Spleen (tissue), 11 donors: Measurements from ENCODE around the gene SYPL2. TPM values are rescaled to one million over a fixed set of nuclear protein-coding genes. Genes with fewer than 3 reads are reported as not detected.

Experiments
- DNase-seq: peaks from one replicate; pipeline ENCODE4 v3.0.0-alpha.2; 2020
- H3K27ac ChIP-seq, 8 donors: fragments of 200-600 bp; sonication (generic) in 7 of 8; 1 replicate in 4 of 8; 2 replicates in 4 of 8; pipeline versions ENCODE4 v1.5.0 to v1.8.0; 2016 to 2021; ENCODE audit warnings: inconsistent platforms in 4 of 8, mild to moderate bottlenecking in 4 of 8, moderate library complexity in 1 of 8
- H3K27me3 ChIP-seq, 7 donors: fragments of 200-600 bp; sonication (generic) in 6 of 7; replicated peaks in 1 of 7; 1 replicate in 4 of 7; 2 replicates in 3 of 7; pipeline versions ENCODE4 v1.5.0 to v1.8.0; 2016 to 2021; ENCODE audit warnings: inconsistent platforms in 3 of 7, mild to moderate bottlenecking in 1 of 7
- H3K36me3 ChIP-seq, 6 donors: fragments of 200-600 bp; sonication (generic) in 5 of 6; 1 replicate in 4 of 6; 2 replicates in 2 of 6; pipeline versions ENCODE4 v1.5.0 to v1.8.0; 2016 to 2021; ENCODE audit warnings: inconsistent platforms in 2 of 6
- H3K4me1 ChIP-seq, 6 donors: fragments of 200-600 bp; sonication (generic) in 5 of 6; 1 replicate in 3 of 6; 2 replicates in 3 of 6; pipeline versions ENCODE4 v1.5.0 to v1.8.0; 2016 to 2021; ENCODE audit warnings: inconsistent platforms in 3 of 6
- H3K4me3 ChIP-seq, 8 donors: fragments of 200-600 bp; sonication (generic) in 7 of 8; 1 replicate in 4 of 8; 2 replicates in 4 of 8; pipeline versions ENCODE4 v1.5.0 to v1.8.0; 2016 to 2021; ENCODE audit warnings: inconsistent platforms in 4 of 8, mild to moderate bottlenecking in 4 of 8, moderate library complexity in 2 of 8
- H3K9me3 ChIP-seq, 8 donors: fragments of 200-600 bp; sonication (generic) in 7 of 8; 1 replicate in 4 of 8; 2 replicates in 4 of 8; pipeline versions ENCODE4 v1.5.0 to v1.8.0; 2016 to 2021; ENCODE audit warnings: inconsistent platforms in 4 of 8
- POLR2A ChIP-seq, 3 donors: fragments of 450-650 bp; IDR thresholded peaks; one replicate each; pipeline ENCODE4 v1.5.1; 2017; ENCODE audit warnings: antibody characterized with exemption in 3 of 3, mild to moderate bottlenecking in 1 of 3
- POLR2AphosphoS5 ChIP-seq, 3 donors: sonication (generic); formaldehyde crosslinking; IDR thresholded peaks; one replicate each; pipeline ENCODE4 v1.5.1; 2017; ENCODE audit warnings: antibody characterized with exemption in 3 of 3
- WGBS, 5 donors: extraction: QIAGEN DNeasy Blood & Tissue Kit in 3 of 5; methylation state at CpG; one replicate each; pipeline versions ENCODE4 v1.1.5 to v1.1.7; 2013 to 2018; 5-methylcytosine and 5-hydroxymethylcytosine counted together
- intact Hi-C: fragments of 100-400 bp; cut with DNase I; formaldehyde crosslinking; loops from one replicate; pipeline ENCODE4 v1.15.0; 2023; ENCODE audit warnings: low total_unique reads
- polyA plus RNA-seq, 3 donors: library from polyadenylated mRNA; stranded (reverse); fragments of 200-250 nt; gene quantifications; one replicate each; pipeline ENCODE4 v1.2.1, GENCODE V29; 2013
- total RNA-seq, 7 donors: library from RNA; depleted of rRNA in 3 of 7; stranded (reverse); fragments of >200 nt in 3 of 7; fragmentation: NEBNext Ultra II Directional in 4 of 7; extraction: Animal tissue kit (Norgen Biotek cat#: 25700) in 4 of 7; gene quantifications; one replicate each; pipeline versions ENCODE4 v1.1.0 to v1.2.1, GENCODE V29; 2016 to 2021
- TF ChIP-seq, protein P1 (sequence below), 11 experiments: fragments of 200-600 bp in 7 of 11; fragments of 450-650 bp in 4 of 11; sonication (generic) in 4 of 11; IDR thresholded peaks in 8 of 11; conservative IDR thresholded peaks in 3 of 11; 1 replicate in 7 of 11; 2 replicates in 4 of 11; pipeline versions ENCODE4 v1.4.0 to v1.8.0; 2016 to 2021; ENCODE audit warnings: antibody characterized with exemption in 11 of 11, inconsistent platforms in 4 of 11, mild to moderate bottlenecking in 1 of 11
- donor health status: healthy with polysubstance abuse.
- donor health status: DM: no; HTN: no; CAD: no; lungs with moderate emphysema.
- donor health status: DM: no; HTN: no; CAD: no.
- donor health status: Bipolar disorder and iron deficiency.
- donor health status: healthy.
- donor health status: DM: no; HTN: no; CAD: no.
- donor health status: DM: yes; HTN: yes; CAD: no.

Gene SYPL2
- total and polyA plus RNA-seq, 10 donors: 0.26 to 2.5 (median 0.97) TPM

DNA sequence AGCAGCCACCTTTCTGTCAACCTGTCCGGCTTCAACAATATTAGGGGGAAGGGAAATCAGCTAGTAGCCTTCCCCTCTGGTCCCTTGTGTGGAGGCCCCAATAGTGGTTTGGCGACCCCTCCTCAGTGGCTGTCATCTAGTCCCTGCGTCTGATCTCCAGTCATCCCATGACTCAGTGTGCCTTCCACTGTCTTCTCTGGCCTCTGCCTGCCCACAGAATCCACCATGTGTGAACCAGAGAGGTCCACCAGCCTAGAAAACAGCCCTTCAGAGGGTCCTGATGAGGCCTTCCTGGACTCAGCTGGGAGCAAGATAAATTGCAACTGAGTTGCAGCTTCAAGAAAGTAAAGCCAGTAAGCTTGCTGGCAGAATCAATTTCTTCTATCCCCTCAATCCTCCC, 13.6 kb downstream of the SYPL2 start:
- Histone ChIP-seq H3K27ac (no peak overlapping the region), H3K4me3 (no peak overlapping the region), H3K4me1 (peaks cover 6 to 24% (median 16%) of the 10 kb centered on the region in 6 donors), H3K36me3 (no peaks in the 10 kb centered on the region), H3K9me3 (no peaks in the 10 kb centered on the region), H3K27me3 (peaks cover 0 to 38% (median 0%) of the 10 kb centered on the region in 7 donors)
- 87 to 100% (median 91%) methylated on average over 3 of the region's 3 CpGs for WGBS, 5 donors
- no peak for DNase-seq
- intact Hi-C loops: no loop called here
- TF ChIP-seq, protein P1, sequence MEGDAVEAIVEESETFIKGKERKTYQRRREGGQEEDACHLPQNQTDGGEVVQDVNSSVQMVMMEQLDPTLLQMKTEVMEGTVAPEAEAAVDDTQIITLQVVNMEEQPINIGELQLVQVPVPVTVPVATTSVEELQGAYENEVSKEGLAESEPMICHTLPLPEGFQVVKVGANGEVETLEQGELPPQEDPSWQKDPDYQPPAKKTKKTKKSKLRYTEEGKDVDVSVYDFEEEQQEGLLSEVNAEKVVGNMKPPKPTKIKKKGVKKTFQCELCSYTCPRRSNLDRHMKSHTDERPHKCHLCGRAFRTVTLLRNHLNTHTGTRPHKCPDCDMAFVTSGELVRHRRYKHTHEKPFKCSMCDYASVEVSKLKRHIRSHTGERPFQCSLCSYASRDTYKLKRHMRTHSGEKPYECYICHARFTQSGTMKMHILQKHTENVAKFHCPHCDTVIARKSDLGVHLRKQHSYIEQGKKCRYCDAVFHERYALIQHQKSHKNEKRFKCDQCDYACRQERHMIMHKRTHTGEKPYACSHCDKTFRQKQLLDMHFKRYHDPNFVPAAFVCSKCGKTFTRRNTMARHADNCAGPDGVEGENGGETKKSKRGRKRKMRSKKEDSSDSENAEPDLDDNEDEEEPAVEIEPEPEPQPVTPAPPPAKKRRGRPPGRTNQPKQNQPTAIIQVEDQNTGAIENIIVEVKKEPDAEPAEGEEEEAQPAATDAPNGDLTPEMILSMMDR (IDR thresholded peaks at IDR 0.05 in 8 of 11, conservative IDR thresholded peaks at IDR 0.05 in 3 of 11): no peak
- TF ChIP-seq POLR2AphosphoS5 (IDR thresholded peaks at IDR 0.05): no peak
- no peak for TF ChIP-seq POLR2A (IDR thresholded peaks at IDR 0.05)

DNA sequence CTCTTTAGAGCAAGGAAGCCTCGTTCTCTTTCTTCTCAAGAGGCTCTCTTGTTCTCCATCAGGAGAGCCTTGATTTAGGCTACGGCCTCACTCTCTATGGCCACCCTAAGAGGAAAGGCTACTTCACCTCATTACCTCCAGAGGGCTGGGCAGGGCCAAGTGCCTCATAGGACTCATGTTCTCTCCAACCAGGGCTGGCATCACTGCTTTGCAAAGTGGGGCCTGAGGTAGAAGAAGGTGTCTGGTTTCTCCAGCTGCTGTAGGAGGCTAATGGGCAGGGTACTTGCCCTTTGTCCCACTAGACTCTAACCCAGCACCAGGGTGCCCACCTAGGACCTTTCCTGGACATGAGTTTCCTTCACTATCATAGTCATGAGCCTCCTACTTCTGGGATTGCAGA, 15.3 kb downstream of the SYPL2 start:
- DNase-seq: no peak
- peaks cover 0 to 29% (median 0%) of the 10 kb centered on the region in 7 donors for H3K27me3 ChIP-seq
- intact Hi-C loops: loop anchor here (2.0 kb wide), 1 partner anchor 55 kb away; the partner anchor contains the start of gene PSMA5

DNA sequence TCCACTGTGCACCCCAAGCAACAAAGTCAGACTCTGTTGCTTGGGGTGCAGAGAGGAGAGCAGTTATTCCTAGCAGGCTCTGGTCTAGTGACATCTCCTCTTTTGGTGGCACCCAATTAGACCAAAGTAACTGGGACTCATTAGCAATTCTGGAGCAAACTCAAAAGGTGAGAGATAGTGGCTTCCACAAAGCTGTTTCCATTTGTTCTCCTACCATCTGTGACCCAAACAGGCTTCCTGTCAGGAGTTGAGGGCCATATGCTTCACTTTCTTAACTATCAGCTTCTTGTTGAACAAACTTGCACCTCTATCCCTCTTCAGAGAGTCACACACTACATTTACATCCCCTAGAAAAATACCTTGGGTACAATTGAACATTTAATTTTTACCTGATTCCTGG, 15.9 kb downstream of the SYPL2 start:
- Histone ChIP-seq H3K27ac (no peak overlapping the region), H3K36me3 (peaks cover 0 to 12% (median 0%) of the 10 kb centered on the region in 6 donors), H3K9me3 (no peaks in the 10 kb centered on the region), H3K4me3 (no peak overlapping the region), H3K4me1 (peaks cover 7 to 37% (median 25%) of the 10 kb centered on the region in 6 donors), H3K27me3 (peaks cover 0 to 24% (median 0%) of the 10 kb centered on the region in 7 donors)
- intact Hi-C loops: loop anchor here (2.0 kb wide), 1 partner anchor 55 kb away; the partner anchor contains the start of gene PSMA5
- DNase-seq: no peak
- TF ChIP-seq POLR2A (IDR thresholded peaks at IDR 0.05): no peak
- no peak for TF ChIP-seq POLR2AphosphoS5 (IDR thresholded peaks at IDR 0.05)
- TF ChIP-seq, protein P1 (IDR thresholded peaks at IDR 0.05 in 8 of 11, conservative IDR thresholded peaks at IDR 0.05 in 3 of 11): no peak

More for the DNA sequence above, 15.3 kb downstream of the SYPL2 start:
- Histone ChIP-seq H3K4me1 (peaks cover 7 to 37% (median 25%) of the 10 kb centered on the region in 6 donors), H3K9me3 (no peaks in the 10 kb centered on the region), H3K4me3 (no peak overlapping the region), H3K36me3 (peaks cover 0 to 9% (median 0%) of the 10 kb centered on the region in 6 donors), H3K27ac (no peak overlapping the region)
- TF ChIP-seq, protein P1 (IDR thresholded peaks at IDR 0.05 in 8 of 11, conservative IDR thresholded peaks at IDR 0.05 in 3 of 11): no peak
- no peak for TF ChIP-seq POLR2AphosphoS5 (IDR thresholded peaks at IDR 0.05)
- TF ChIP-seq POLR2A (IDR thresholded peaks at IDR 0.05): no peak
- WGBS, 5 donors: 77 to 91% (median 82%) methylated on average over 2 of the region's 2 CpGs

DNA sequence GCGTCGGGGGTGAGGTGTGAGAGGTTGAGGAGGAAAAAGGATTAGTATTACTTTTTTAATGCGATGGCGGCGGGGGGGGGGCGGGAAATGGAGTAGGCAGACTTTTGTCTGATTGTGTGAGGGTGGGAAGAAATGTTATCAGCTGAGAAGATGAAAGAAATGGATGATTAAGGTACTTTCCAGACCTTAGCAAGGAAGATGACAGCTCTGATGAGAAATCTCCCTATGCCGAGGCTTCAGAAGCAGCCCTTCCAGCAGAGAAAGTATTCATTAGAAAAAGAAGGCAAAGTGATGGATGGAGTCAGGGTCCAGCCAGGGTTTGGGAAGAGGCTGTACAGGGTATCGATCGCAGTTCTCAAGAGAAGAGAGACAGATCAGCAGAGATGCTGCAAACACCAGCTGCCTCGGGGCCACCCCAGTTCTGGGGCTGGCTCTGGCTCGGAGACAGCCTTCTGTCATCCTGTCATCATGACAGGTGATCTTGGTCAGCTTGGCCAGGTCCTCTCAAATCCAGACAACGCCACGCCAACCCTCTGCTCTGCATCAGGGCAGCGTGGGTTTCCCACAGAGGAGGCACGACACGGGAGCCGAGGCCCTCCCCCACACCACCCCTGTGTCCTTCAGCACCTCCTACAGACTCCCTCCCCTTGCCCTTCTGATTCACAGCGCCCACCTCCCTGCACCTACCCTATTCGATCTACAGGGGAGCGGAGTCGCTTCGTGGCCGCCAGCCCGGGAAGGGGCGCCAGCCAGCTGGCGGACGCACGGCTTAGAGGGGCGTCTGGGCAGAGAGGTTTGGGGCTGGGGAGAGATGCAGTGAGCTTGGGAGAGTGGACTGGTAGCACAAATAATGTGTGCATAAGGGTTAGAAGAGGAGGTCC, 16.7 kb downstream of the SYPL2 start:
- peak; percentile 91 for DNase-seq
- intact Hi-C loops: loop anchor here (2.0 kb wide), 1 partner anchor 56 kb away; the partner anchor contains the start of gene PSMA5
- Histone ChIP-seq H3K4me1 (peaks cover 7 to 43% (median 26%) of the 10 kb centered on the region in 6 donors), H3K9me3 (no peaks in the 10 kb centered on the region), H3K27me3 (peaks cover 0 to 16% (median 0%) of the 10 kb centered on the region in 7 donors), H3K4me3 (peak overlapping the region; percentile 53 to 90 (median 70)), H3K27ac (peak overlapping the region in 7 of 8 donors; percentile 32 to 97 (median 70)), H3K36me3 (peaks cover 0 to 20% (median 0%) of the 10 kb centered on the region in 6 donors)
- WGBS, 5 donors: 8 to 12% (median 10%) methylated on average over 27 to 29 of the region's 29 CpGs
- TF ChIP-seq POLR2AphosphoS5 (IDR thresholded peaks at IDR 0.05) (peak in 1 of 3 donors; percentile 6), POLR2A (IDR thresholded peaks at IDR 0.05) (no peak)
- TF ChIP-seq, protein P1 (IDR thresholded peaks at IDR 0.05 in 8 of 11, conservative IDR thresholded peaks at IDR 0.05 in 3 of 11): peak in 5 of 11 experiments; percentile 9 to 27 (median 13)
